Neuronal stem cell (in vitro differentiated cells): ENCODE data around the gene MGMT.

Experiments used
- DNase-seq: peaks from one replicate; pipeline ENCODE4 v3.0.0-alpha.2; 2013; ENCODE audit warnings: low spot score
- H2AFZ ChIP-seq: one replicate; pipeline ENCODE4 v1.6.1; 2013; ENCODE audit warnings: mild to moderate bottlenecking, low read length, inconsistent platforms
- H2AK5ac ChIP-seq: 2 replicates; pipeline ENCODE4 v1.6.1; 2013; ENCODE audit warnings: low read depth, mild to moderate bottlenecking, inconsistent platforms, low read length, moderate library complexity, mixed read lengths
- H2BK120ac ChIP-seq: 2 replicates; pipeline ENCODE4 v1.6.1; 2013; ENCODE audit warnings: low read depth, mild to moderate bottlenecking, inconsistent platforms, low read length, moderate library complexity, mixed read lengths
- H2BK12ac ChIP-seq: one replicate; pipeline ENCODE4 v1.6.1; 2013; ENCODE audit warnings: low read length, inconsistent platforms
- H2BK15ac ChIP-seq: 2 replicates; pipeline ENCODE4 v1.6.1; 2013; ENCODE audit warnings: mild to moderate bottlenecking, low read length, inconsistent platforms, mixed read lengths
- H2BK5ac ChIP-seq: one replicate; pipeline ENCODE4 v1.6.1; 2013; ENCODE audit warnings: inconsistent platforms, mild to moderate bottlenecking, low read length, moderate library complexity
- H3K14ac ChIP-seq: one replicate; pipeline ENCODE4 v1.6.1; 2013; ENCODE audit warnings: low read length, inconsistent platforms
- H3K18ac ChIP-seq: 2 replicates; pipeline ENCODE4 v1.6.1; 2013; ENCODE audit warnings: low read length, inconsistent platforms
- H3K23ac ChIP-seq: 2 replicates; pipeline ENCODE4 v1.6.1; 2013; ENCODE audit warnings: low read depth, mild to moderate bottlenecking, mixed read lengths, low read length, inconsistent platforms; ENCODE audit not compliant: poor library complexity
- H3K27ac ChIP-seq: replicated peaks from 3 replicates; pipeline ENCODE4 v1.5.1; 2013; ENCODE audit warnings: low read length, inconsistent platforms
- H3K27me3 ChIP-seq, 3 experiments: 2 replicates each; pipeline ENCODE4 v1.6.1; 2013; ENCODE audit warnings: low read length in 3 of 3, mild to moderate bottlenecking in 2 of 3, inconsistent platforms in 1 of 3, low read depth in 1 of 3, mixed read lengths in 1 of 3, moderate library complexity in 1 of 3; ENCODE audit not compliant: control insufficient read depth in 3 of 3, insufficient read depth in 3 of 3
- H3K36me3 ChIP-seq, 2 donors: replicated peaks in 1 of 2; 2 replicates each; pipeline ENCODE4 v1.6.1; 2013; ENCODE audit warnings: low read length in 2 of 2; ENCODE audit not compliant: control insufficient read depth in 2 of 2, insufficient read depth in 2 of 2
- H3K4ac ChIP-seq: 2 replicates; pipeline ENCODE4 v1.6.1; 2013; ENCODE audit warnings: inconsistent platforms, mild to moderate bottlenecking, low read length, moderate library complexity
- H3K4me1 ChIP-seq, 2 donors: 1 replicate in 1 of 2; 2 replicates in 1 of 2; pipeline ENCODE4 v1.6.1; 2013; ENCODE audit warnings: low read length in 2 of 2, low read depth in 1 of 2; ENCODE audit not compliant: control insufficient read depth in 2 of 2, insufficient read depth in 1 of 2
- H3K4me2 ChIP-seq: one replicate; pipeline ENCODE4 v1.6.1; 2013; ENCODE audit warnings: mild to moderate bottlenecking, low read length, inconsistent platforms; ENCODE audit not compliant: insufficient read depth, poor library complexity, severe bottlenecking
- H3K4me3 ChIP-seq, 2 donors: 2 replicates each; pipeline ENCODE4 v1.5.1; 2013; ENCODE audit warnings: low read length in 2 of 2, mild to moderate bottlenecking in 2 of 2, inconsistent platforms in 1 of 2, moderate library complexity in 1 of 2
- H3K79me1 ChIP-seq: one replicate; pipeline ENCODE4 v1.6.1; 2013; ENCODE audit warnings: low read depth, mild to moderate bottlenecking, inconsistent platforms, low read length, moderate library complexity
- H3K9ac ChIP-seq: one replicate; pipeline ENCODE4 v1.6.1; 2013; ENCODE audit warnings: mild to moderate bottlenecking, low read depth, low read length, inconsistent platforms; ENCODE audit not compliant: poor library complexity
- H3K9me3 ChIP-seq, 2 donors: replicated peaks in 1 of 2; 2 replicates each; pipeline versions ENCODE3 to v1.6.1; 2013; ENCODE audit warnings: low read length in 2 of 2, mild to moderate bottlenecking in 2 of 2, inconsistent platforms in 1 of 2, low read depth in 1 of 2, mixed read lengths in 1 of 2, moderate library complexity in 1 of 2; ENCODE audit not compliant: control insufficient read depth in 2 of 2, insufficient read depth in 1 of 2
- H4K8ac ChIP-seq: one replicate; pipeline ENCODE4 v1.6.1; 2013; ENCODE audit warnings: low read depth, mild to moderate bottlenecking, inconsistent platforms, low read length, moderate library complexity
- H4K91ac ChIP-seq: one replicate; pipeline ENCODE4 v1.6.1; 2013; ENCODE audit warnings: low read length, low read depth, mild to moderate bottlenecking, inconsistent platforms; ENCODE audit not compliant: poor library complexity
- WGBS, 2 donors: extraction: QIAGEN DNeasy Blood & Tissue Kit; methylation state at CpG; one replicate each; pipeline ENCODE4 v1.1.7; 2013; ENCODE audit warnings: missing lambda C conversion rate in 2 of 2, mixed read lengths in 1 of 2; ENCODE audit not compliant: insufficient read length in 2 of 2, insufficient replicate concordance in 1 of 2; ENCODE audit errors: extremely low coverage in 2 of 2; 5-methylcytosine and 5-hydroxymethylcytosine counted together

The MGMT gene

GRCh38 chr10:129760003-129760315, 292.9 kb downstream of the MGMT start:
- Histone ChIP-seq H2BK15ac (peak overlapping the region; percentile 50), H3K14ac (no peak overlapping the region), H3K27me3 (no peaks in the 10 kb centered on the region), H3K36me3 (no peaks in the 10 kb centered on the region), H2AK5ac (peak overlapping the region; percentile 51), H3K9ac (no peak overlapping the region), H3K4me3 (no peak overlapping the region), H3K4me1 (peaks cover 0 to 7% of the 10 kb centered on the region in 2 donors), H3K4ac (no peak overlapping the region), H3K27ac (no peak overlapping the region), H2BK12ac (no peak overlapping the region), H3K18ac (peak overlapping the region; percentile 41), H4K8ac (no peak overlapping the region), H2BK120ac (no peak overlapping the region), H3K4me2 (no peak overlapping the region), H2BK5ac (peak overlapping the region; percentile 35), H3K9me3 (no peaks in the 10 kb centered on the region), H2AFZ (no peak overlapping the region), H3K23ac (peak overlapping the region; percentile 68), H4K91ac (no peak overlapping the region), H3K79me1 (no peaks in the 10 kb centered on the region)
- WGBS, 2 donors, result no CpG with 5 or more reads among the region's 11 CpGs
- DNase-seq, result no peak

- Histone ChIP-seq H3K79me1 (no peaks in the 10 kb centered on the region), H3K4ac (no peak overlapping the region), H3K36me3 (no peaks in the 10 kb centered on the region), H3K14ac (no peak overlapping the region), H2AK5ac (no peak overlapping the region), H2BK5ac (no peak overlapping the region), H4K91ac (no peak overlapping the region), H3K9ac (no peak overlapping the region), H3K9me3 (no peaks in the 10 kb centered on the region), H2AFZ (no peak overlapping the region), H3K27me3 (no peaks in the 10 kb centered on the region), H3K18ac (no peak overlapping the region), H3K23ac (no peak overlapping the region), H3K4me2 (no peak overlapping the region), H3K4me1 (peaks cover 0 to 7% of the 10 kb centered on the region in 2 donors), H4K8ac (no peak overlapping the region), H2BK120ac (no peak overlapping the region), H2BK12ac (no peak overlapping the region), H3K27ac (no peak overlapping the region), H3K4me3 (no peak overlapping the region), H2BK15ac (no peak overlapping the region)
- WGBS, 2 donors, result no CpG with 5 or more reads among the region's 7 CpGs
- DNase-seq, result no peak
Observed at GRCh38 chr10:129760416-129760815, 293.4 kb downstream of the MGMT start.

DNA sequence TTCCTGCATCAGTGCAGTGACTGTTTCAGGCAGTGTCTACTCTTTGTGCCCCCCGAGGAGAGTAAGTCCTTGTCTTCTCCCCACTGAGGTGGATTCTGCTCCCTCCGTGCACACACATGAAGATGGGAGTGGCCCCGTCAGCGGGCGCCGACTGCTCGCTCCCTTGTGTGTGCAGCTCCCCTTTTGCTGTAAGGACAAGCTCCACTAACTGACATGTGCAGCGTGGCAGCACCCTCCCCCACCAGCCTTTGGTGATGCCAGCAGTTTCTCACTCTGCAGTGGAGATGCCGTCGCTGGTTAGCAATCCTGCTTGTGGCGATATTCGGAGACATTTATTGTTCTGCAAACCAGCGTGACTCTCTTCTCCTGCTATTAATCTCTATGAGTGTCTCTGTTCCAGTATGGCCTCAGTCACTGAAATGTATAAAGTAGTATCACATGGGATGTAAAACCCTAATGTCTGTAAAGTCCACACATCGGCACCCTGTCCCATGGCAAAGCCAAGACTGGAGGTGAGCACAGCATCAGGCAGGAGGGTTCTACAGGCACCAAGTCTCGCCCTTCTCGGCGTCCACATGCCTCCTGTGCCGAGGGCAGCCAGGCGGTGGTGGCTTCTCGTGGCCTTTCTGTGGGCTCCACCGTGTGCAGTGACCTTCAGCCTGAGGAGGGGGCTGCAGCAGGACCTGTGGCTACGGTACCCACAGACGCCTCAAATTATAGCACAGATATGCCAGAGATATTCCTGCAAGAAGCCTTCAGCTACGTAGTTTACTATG, 294.3 kb downstream of the MGMT start:
- no peak for DNase-seq

GRCh38 chr10:129761981-129762956, 295.2 kb downstream of the MGMT start:
- Histone ChIP-seq H3K14ac (no peak overlapping the region), H2BK5ac (no peak overlapping the region), H2BK120ac (no peak overlapping the region), H4K8ac (no peak overlapping the region), H3K4ac (no peak overlapping the region), H3K23ac (no peak overlapping the region), H4K91ac (no peak overlapping the region), H3K4me3 (no peak overlapping the region), H3K36me3 (no peaks in the 10 kb centered on the region), H3K4me1 (peaks cover 0 to 7% of the 10 kb centered on the region in 2 donors), H3K4me2 (no peak overlapping the region), H2AK5ac (no peak overlapping the region), H2BK15ac (no peak overlapping the region), H2AFZ (no peak overlapping the region), H3K79me1 (no peaks in the 10 kb centered on the region), H3K27me3 (no peaks in the 10 kb centered on the region), H3K9me3 (no peaks in the 10 kb centered on the region), H3K27ac (no peak overlapping the region), H3K9ac (no peak overlapping the region), H2BK12ac (no peak overlapping the region), H3K18ac (no peak overlapping the region)
- WGBS, 2 donors, result no CpG with 5 or more reads among the region's 25 CpGs
- no peak for DNase-seq

More for the DNA sequence above, 294.3 kb downstream of the MGMT start:
- Histone ChIP-seq H2BK120ac (no peak overlapping the region), H3K4me2 (no peak overlapping the region), H3K27ac (no peak overlapping the region), H3K27me3 (no peaks in the 10 kb centered on the region), H3K4me1 (peaks cover 0 to 7% of the 10 kb centered on the region in 2 donors), H2BK12ac (no peak overlapping the region), H3K14ac (no peak overlapping the region), H3K79me1 (no peaks in the 10 kb centered on the region), H2AK5ac (no peak overlapping the region), H3K23ac (no peak overlapping the region), H2BK15ac (no peak overlapping the region), H3K4me3 (no peak overlapping the region), H4K91ac (no peak overlapping the region), H3K4ac (no peak overlapping the region), H3K18ac (peak overlapping the region; percentile 62), H3K36me3 (no peaks in the 10 kb centered on the region), H2BK5ac (no peak overlapping the region), H2AFZ (no peak overlapping the region), H4K8ac (no peak overlapping the region), H3K9me3 (no peaks in the 10 kb centered on the region), H3K9ac (no peak overlapping the region)
- WGBS, 2 donors, result no CpG with 5 or more reads among the region's 24 CpGs
